ENCODE measurements around the gene SLCO2A1.

DNA sequence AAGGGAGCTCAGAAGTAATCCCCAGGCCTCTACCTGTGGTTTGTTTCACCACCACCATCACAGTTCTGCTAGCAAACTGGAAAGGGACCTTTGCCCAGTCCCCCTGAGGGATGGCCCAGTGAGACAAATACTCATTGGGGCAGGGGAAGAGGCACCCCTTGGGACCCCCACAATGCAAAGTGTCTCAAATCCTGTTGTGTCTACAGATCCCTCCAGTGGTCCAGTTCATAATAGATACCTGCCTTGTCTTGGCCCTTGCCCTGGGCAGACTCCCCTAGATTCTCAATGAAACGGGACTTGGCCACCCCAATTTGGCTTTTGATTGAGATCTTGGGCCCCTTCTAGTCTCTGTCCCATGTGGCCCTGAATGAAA lies 90.3 kb downstream of the SLCO2A1 start:
- TF ChIP-seq, protein P1, sequence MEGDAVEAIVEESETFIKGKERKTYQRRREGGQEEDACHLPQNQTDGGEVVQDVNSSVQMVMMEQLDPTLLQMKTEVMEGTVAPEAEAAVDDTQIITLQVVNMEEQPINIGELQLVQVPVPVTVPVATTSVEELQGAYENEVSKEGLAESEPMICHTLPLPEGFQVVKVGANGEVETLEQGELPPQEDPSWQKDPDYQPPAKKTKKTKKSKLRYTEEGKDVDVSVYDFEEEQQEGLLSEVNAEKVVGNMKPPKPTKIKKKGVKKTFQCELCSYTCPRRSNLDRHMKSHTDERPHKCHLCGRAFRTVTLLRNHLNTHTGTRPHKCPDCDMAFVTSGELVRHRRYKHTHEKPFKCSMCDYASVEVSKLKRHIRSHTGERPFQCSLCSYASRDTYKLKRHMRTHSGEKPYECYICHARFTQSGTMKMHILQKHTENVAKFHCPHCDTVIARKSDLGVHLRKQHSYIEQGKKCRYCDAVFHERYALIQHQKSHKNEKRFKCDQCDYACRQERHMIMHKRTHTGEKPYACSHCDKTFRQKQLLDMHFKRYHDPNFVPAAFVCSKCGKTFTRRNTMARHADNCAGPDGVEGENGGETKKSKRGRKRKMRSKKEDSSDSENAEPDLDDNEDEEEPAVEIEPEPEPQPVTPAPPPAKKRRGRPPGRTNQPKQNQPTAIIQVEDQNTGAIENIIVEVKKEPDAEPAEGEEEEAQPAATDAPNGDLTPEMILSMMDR (IDR thresholded peaks at IDR 0.05), result no peak
- TF ChIP-seq EP300 (IDR thresholded peaks at IDR 0.05), result no peak
- no peak for TF ChIP-seq POLR2A (IDR thresholded peaks at IDR 0.05)

Data from gastroesophageal sphincter (tissue), 3 donors.